Measurements from ENCODE around the gene KLF12.
A peak's percentile ranks its signal among the peaks of the same experiment; 100 is the strongest.

Gene KLF12

GRCh38 chr13:74134777-74135325 is 647 bp upstream of the KLF12 start:
- DNase-seq = peak in 3 of 4 experiments; percentile 9 to 42 (median 40)

GRCh38 chr13:74133657-74134201 is 475 bp downstream of the KLF12 start:
- peak; percentile 27 to 56 (median 45) for DNase-seq

- peak in 2 of 4 experiments; percentile 3 to 4 for DNase-seq
Observed at GRCh38 chr13:74132776-74133656, 1.2 kb downstream of the KLF12 start.

- no peak for DNase-seq
Observed at GRCh38 chr13:74132152-74132775, 1.9 kb downstream of the KLF12 start.

- DNase-seq = no peak
Observed at GRCh38 chr13:74131227-74131626, 3.0 kb downstream of the KLF12 start.

- DNase-seq = no peak
Observed at GRCh38 chr13:74129500-74130191, 4.6 kb downstream of the KLF12 start.

GRCh38 chr13:74128156-74128767 is 5.9 kb downstream of the KLF12 start:
- DNase-seq = no peak

GRCh38 chr13:74118328-74118727 is 15.9 kb downstream of the KLF12 start:
- no peak for DNase-seq

GRCh38 chr13:74117207-74117705 is 16.9 kb downstream of the KLF12 start:
- no peak for DNase-seq

- DNase-seq = no peak
Observed at GRCh38 chr13:74115133-74115532, 19.1 kb downstream of the KLF12 start.

- DNase-seq = no peak
Observed at GRCh38 chr13:74114641-74115040, 19.6 kb downstream of the KLF12 start.

GRCh38 chr13:74114202-74114601 is 20.0 kb downstream of the KLF12 start:
- DNase-seq = no peak

GRCh38 chr13:74111901-74112824 is 22.0 kb downstream of the KLF12 start:
- DNase-seq = no peak

GRCh38 chr13:74111399-74111798 is 22.8 kb downstream of the KLF12 start:
- DNase-seq = no peak

- no peak for DNase-seq
Observed at GRCh38 chr13:74110053-74110452, 24.2 kb downstream of the KLF12 start.

GRCh38 chr13:74107598-74107997 is 26.6 kb downstream of the KLF12 start:
- no peak for DNase-seq

- DNase-seq = no peak
Observed at GRCh38 chr13:74105871-74106270, 28.3 kb downstream of the KLF12 start.

GRCh38 chr13:74104661-74105275 is 29.4 kb downstream of the KLF12 start:
- DNase-seq = no peak

- no peak for DNase-seq
Observed at GRCh38 chr13:74103970-74104555, 30.1 kb downstream of the KLF12 start.

- DNase-seq = no peak
Observed at GRCh38 chr13:74103196-74103595, 31.0 kb downstream of the KLF12 start.
